NCI-H1092 treated with DMSO at 0.1 percent for 48 hours (cell line): ENCODE measurements around the gene DVL2.

Experiments
- DNase-seq: peaks from one replicate; lab custom pipeline; 2025; lab: John Stamatoyannopoulos, UW

The DVL2 gene

GRCh38 chr17:7237761-7238419 lies 3.6 kb upstream of the DVL2 start:
- DNase-seq, result peak; percentile 12

GRCh38 chr17:7237266-7237760 lies 3.0 kb upstream of the DVL2 start:
- DNase-seq, result no peak

GRCh38 chr17:7236808-7237207 lies 2.5 kb upstream of the DVL2 start:
- DNase-seq, result no peak

- no peak for DNase-seq
Measured at GRCh38 chr17:7235693-7236665, 1.7 kb upstream of the DVL2 start.

- no peak for DNase-seq
Measured at GRCh38 chr17:7233701-7234082, 625 bp downstream of the DVL2 start.

GRCh38 chr17:7232114-7232513 lies 2.2 kb downstream of the DVL2 start:
- DNase-seq, result no peak

- no peak for DNase-seq
Measured at GRCh38 chr17:7229504-7229903, 4.8 kb downstream of the DVL2 start.

- no peak for DNase-seq
Measured at GRCh38 chr17:7228920-7229319, 5.4 kb downstream of the DVL2 start.

- no peak for DNase-seq
Measured at GRCh38 chr17:7226721-7227710, 7.3 kb downstream of the DVL2 start.

- DNase-seq, result no peak
Measured at GRCh38 chr17:7225711-7226331, 8.5 kb downstream of the DVL2 start.

- no peak for DNase-seq
Measured at GRCh38 chr17:7224661-7225111, 9.6 kb downstream of the DVL2 start.

GRCh38 chr17:7224110-7224509 lies 10.2 kb downstream of the DVL2 start:
- no peak for DNase-seq

- DNase-seq, result no peak
Measured at GRCh38 chr17:7223375-7223774, 10.9 kb downstream of the DVL2 start.

GRCh38 chr17:7222972-7223292 lies 11.4 kb downstream of the DVL2 start:
- no peak for DNase-seq

GRCh38 chr17:7222093-7222971 lies 12.0 kb downstream of the DVL2 start:
- no peak for DNase-seq

- DNase-seq, result no peak
Measured at GRCh38 chr17:7221278-7222092, 12.8 kb downstream of the DVL2 start.

GRCh38 chr17:7220593-7221277 lies 13.6 kb downstream of the DVL2 start:
- peak; percentile 29 for DNase-seq

GRCh38 chr17:7219812-7220592 lies 14.3 kb downstream of the DVL2 start, which contains the start of the genes ACADVL and DLG4:
ACADVL (plus strand) TSS chr17:7219938; CDS start chr17:7219985, 47 bp downstream.
DLG4 (minus strand) TSS chr17:7219836.
- DNase-seq, result peak; percentile 12
